Measurements from ENCODE around the gene ACTN2. TPM values are rescaled to one million over a fixed set of nuclear protein-coding genes. Genes with fewer than 3 reads are reported as not detected.

ACTN2 gene
- total and polyA plus RNA-seq, 4 donors: 0.81 to 6.6 (median 3.0) TPM

DNA sequence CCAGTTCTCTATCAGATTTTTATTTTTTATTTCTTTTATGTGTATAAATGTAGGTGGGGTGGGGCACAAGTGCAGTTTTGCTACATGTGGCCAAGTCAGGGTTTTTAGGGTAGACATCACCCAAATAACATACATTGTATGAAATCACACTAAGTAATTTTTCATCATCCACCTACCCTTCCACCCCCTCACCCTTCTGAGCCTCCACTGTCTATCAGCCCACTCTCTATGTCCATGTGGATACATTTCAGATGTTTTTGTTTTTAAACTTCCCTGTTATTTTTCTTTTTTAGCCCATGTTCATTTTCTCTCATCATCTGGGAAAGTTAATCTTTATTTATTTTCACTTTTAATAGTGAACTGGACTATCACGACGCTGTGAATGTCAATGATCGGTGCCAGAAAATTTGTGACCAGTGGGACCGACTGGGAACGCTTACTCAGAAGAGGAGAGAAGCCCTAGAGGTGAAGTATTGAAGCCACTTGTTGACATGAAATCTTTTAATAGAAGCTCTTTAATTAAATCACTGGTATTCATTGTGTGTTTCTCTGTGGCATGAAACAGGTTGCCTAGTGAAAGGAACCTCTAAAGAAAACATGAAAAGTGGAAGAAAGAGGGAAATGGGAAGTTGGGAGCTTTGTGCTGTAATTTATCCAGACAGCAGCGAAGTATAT is 61.1 kb downstream of the ACTN2 start:
- H3K27ac ChIP-seq (ENCODE audit: low read depth in 1 of 2, low read length in 1 of 2): peak overlapping the region in 1 of 2 donors; percentile 82
- H3K4me3 ChIP-seq: no peak overlapping the region
- TF ChIP-seq, protein P1, sequence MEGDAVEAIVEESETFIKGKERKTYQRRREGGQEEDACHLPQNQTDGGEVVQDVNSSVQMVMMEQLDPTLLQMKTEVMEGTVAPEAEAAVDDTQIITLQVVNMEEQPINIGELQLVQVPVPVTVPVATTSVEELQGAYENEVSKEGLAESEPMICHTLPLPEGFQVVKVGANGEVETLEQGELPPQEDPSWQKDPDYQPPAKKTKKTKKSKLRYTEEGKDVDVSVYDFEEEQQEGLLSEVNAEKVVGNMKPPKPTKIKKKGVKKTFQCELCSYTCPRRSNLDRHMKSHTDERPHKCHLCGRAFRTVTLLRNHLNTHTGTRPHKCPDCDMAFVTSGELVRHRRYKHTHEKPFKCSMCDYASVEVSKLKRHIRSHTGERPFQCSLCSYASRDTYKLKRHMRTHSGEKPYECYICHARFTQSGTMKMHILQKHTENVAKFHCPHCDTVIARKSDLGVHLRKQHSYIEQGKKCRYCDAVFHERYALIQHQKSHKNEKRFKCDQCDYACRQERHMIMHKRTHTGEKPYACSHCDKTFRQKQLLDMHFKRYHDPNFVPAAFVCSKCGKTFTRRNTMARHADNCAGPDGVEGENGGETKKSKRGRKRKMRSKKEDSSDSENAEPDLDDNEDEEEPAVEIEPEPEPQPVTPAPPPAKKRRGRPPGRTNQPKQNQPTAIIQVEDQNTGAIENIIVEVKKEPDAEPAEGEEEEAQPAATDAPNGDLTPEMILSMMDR (IDR thresholded peaks at IDR 0.05; ENCODE audit: control extremely low read depth, extremely low read depth): no peak
- 85 to 93% methylated on average over 6 of the region's 6 CpGs for WGBS, 2 donors
- no peaks in the 10 kb centered on the region for H3K9me3 ChIP-seq (ENCODE audit: control insufficient read depth in 4 of 4, insufficient read depth in 3 of 4, low read length in 3 of 4)
- no peaks in the 10 kb centered on the region for H3K27me3 ChIP-seq (ENCODE audit: control insufficient read depth in 3 of 3, insufficient read depth in 3 of 3, low read length in 2 of 3)
- no peaks in the 10 kb centered on the region for H3K4me1 ChIP-seq (ENCODE audit: control insufficient read depth in 5 of 5, insufficient read depth in 5 of 5, low read length in 5 of 5)
- peaks cover 0 to 32% (median 0%) of the 10 kb centered on the region in 4 donors for H3K36me3 ChIP-seq (ENCODE audit: control insufficient read depth in 4 of 4, insufficient read depth in 4 of 4, low read length in 4 of 4)
- no peak for ATAC-seq (ENCODE audit: insufficient read depth, low FRiP score)
- no peak for DNase-seq
- no peak overlapping the region for H3K9ac ChIP-seq (ENCODE audit: insufficient read depth in 1 of 2, low read length in 2 of 2)

- H3K9me3 ChIP-seq (ENCODE audit: control insufficient read depth in 4 of 4, insufficient read depth in 3 of 4, low read length in 3 of 4): no peaks in the 10 kb centered on the region
- WGBS, 2 donors: 73 to 76% methylated on average over 5 of the region's 5 CpGs
- peaks cover 0 to 28% (median 0%) of the 10 kb centered on the region in 4 donors for H3K36me3 ChIP-seq (ENCODE audit: control insufficient read depth in 4 of 4, insufficient read depth in 4 of 4, low read length in 4 of 4)
- H3K9ac ChIP-seq (ENCODE audit: insufficient read depth in 1 of 2, low read length in 2 of 2): no peak overlapping the region
- ATAC-seq (ENCODE audit: insufficient read depth, low FRiP score) (no peak), DNase-seq (no peak)
- no peaks in the 10 kb centered on the region for H3K27me3 ChIP-seq (ENCODE audit: control insufficient read depth in 3 of 3, insufficient read depth in 3 of 3, low read length in 2 of 3)
- no peak overlapping the region for H3K4me3 ChIP-seq
- peaks cover 0 to 2% (median 0%) of the 10 kb centered on the region in 5 donors for H3K4me1 ChIP-seq (ENCODE audit: control insufficient read depth in 5 of 5, insufficient read depth in 5 of 5, low read length in 5 of 5)
- TF ChIP-seq, protein P1 (IDR thresholded peaks at IDR 0.05; ENCODE audit: control extremely low read depth, extremely low read depth): no peak
- no peak overlapping the region for H3K27ac ChIP-seq (ENCODE audit: low read depth in 1 of 2, low read length in 1 of 2)
Observed at GRCh38 chr1:236748268-236748870, 62.1 kb downstream of the ACTN2 start.

DNA sequence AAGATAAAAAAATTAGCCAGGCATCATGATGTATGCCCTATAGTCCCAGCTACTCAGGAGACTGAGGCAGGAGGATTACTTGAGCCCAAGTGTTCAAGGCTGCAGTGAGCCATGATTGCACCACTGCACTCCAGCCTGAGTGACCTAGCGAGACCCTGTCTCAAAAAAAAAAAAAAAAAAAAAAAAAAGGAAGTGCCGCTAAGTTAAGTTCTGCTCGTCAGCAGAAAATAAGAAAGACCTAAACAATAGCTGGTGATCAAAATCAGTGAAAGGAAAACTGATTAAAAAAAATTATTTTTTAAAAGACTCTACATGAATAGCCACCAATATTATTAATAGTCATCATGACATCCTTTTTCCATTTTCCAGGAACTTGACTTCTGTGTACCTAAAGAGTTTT is 64.6 kb downstream of the ACTN2 start:
- no peak overlapping the region for H3K9ac ChIP-seq (ENCODE audit: insufficient read depth in 1 of 2, low read length in 2 of 2)
- peaks cover 0 to 23% (median 0%) of the 10 kb centered on the region in 4 donors for H3K36me3 ChIP-seq (ENCODE audit: control insufficient read depth in 4 of 4, insufficient read depth in 4 of 4, low read length in 4 of 4)
- no peak overlapping the region for H3K27ac ChIP-seq (ENCODE audit: low read depth in 1 of 2, low read length in 1 of 2)
- H3K4me3 ChIP-seq: no peak overlapping the region
- WGBS, 2 donors: 29 to 53% methylated on average over 3 of the region's 3 CpGs
- H3K4me1 ChIP-seq (ENCODE audit: control insufficient read depth in 5 of 5, insufficient read depth in 5 of 5, low read length in 5 of 5): peaks cover 0 to 8% (median 0%) of the 10 kb centered on the region in 5 donors
- H3K27me3 ChIP-seq (ENCODE audit: control insufficient read depth in 3 of 3, insufficient read depth in 3 of 3, low read length in 2 of 3): no peaks in the 10 kb centered on the region
- no peak for ATAC-seq (ENCODE audit: insufficient read depth, low FRiP score)
- no peaks in the 10 kb centered on the region for H3K9me3 ChIP-seq (ENCODE audit: control insufficient read depth in 4 of 4, insufficient read depth in 3 of 4, low read length in 3 of 4)
- DNase-seq: no peak
- TF ChIP-seq, protein P1 (IDR thresholded peaks at IDR 0.05; ENCODE audit: control extremely low read depth, extremely low read depth): no peak
